ENCODE measurements around the gene PDZD2. TPM values are rescaled to one million over a fixed set of nuclear protein-coding genes. Genes with fewer than 3 reads are reported as not detected.

The PDZD2 gene
- total and polyA plus RNA-seq, 8 donors, result 16.2 to 49.8 (median 20.4) TPM

DNA sequence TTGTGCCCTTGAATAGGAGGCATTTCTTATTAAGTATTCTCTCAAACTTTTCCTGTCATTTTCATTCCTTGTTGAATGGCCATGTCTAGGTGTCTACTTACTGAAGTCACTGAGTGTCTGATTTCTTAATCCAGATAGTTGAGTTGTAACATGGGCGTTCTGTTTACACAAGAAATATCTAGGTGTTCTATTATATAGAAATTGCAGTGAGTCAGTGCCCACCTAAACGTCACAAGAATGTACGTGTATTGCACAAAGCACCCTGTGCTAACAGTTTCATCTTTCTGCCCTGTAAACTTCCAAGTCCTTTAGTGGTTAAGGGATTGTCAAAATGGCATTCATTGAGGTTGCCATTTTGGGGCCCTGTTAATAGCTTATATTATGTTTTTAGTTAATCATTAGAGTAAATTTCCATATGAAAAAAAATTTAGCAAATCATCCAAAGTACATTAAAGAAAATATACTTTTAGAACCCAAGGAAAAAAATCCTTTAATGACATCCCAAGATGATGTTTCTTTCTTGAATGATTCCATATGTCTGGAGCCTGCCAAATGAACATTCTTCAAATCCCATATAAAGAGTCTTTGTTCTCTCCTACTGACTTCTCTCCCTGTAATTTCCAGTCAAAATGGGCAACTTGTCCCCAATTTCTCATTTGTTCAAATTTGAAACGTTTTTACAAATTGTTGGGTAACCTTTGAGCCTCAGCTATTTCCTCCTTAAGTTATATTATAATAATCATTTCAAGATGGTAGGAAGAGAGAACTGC is 421.0 kb downstream of the PDZD2 start:
- no peak overlapping the region for H3K27ac ChIP-seq
- H3K4me1 ChIP-seq, result no peaks in the 10 kb centered on the region
- H3K36me3 ChIP-seq, result peaks cover 0 to 27% of the 10 kb centered on the region in 2 donors

DNA sequence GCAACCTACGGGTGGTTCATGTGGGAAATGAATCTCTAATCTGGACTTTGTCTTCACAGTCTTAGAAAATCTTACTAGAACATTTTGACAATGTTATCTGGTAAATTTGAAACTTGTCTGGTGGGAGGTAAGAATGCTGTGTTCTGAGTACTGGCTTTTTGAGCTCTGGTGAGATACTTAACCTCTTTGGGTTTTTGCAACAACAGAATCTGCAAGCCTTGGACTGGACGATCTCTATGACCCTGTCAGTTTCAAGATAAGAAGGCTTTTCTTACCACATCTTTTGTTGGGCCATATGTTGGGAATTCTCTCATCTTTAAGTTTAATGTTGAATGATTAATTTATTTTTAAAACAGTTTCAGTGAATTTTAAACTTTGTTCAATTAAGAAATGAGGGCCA is 422.3 kb downstream of the PDZD2 start:
- Histone ChIP-seq H3K4me1 (no peaks in the 10 kb centered on the region), H3K27ac (no peak overlapping the region), H3K4me3 (no peak overlapping the region), H3K27me3 (no peaks in the 10 kb centered on the region), H3K36me3 (peaks cover 0 to 24% of the 10 kb centered on the region in 2 donors), H3K9me3 (no peaks in the 10 kb centered on the region)
- ATAC-seq (no peak), DNase-seq (no peak)
- TF ChIP-seq, protein P1, sequence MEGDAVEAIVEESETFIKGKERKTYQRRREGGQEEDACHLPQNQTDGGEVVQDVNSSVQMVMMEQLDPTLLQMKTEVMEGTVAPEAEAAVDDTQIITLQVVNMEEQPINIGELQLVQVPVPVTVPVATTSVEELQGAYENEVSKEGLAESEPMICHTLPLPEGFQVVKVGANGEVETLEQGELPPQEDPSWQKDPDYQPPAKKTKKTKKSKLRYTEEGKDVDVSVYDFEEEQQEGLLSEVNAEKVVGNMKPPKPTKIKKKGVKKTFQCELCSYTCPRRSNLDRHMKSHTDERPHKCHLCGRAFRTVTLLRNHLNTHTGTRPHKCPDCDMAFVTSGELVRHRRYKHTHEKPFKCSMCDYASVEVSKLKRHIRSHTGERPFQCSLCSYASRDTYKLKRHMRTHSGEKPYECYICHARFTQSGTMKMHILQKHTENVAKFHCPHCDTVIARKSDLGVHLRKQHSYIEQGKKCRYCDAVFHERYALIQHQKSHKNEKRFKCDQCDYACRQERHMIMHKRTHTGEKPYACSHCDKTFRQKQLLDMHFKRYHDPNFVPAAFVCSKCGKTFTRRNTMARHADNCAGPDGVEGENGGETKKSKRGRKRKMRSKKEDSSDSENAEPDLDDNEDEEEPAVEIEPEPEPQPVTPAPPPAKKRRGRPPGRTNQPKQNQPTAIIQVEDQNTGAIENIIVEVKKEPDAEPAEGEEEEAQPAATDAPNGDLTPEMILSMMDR (IDR thresholded peaks at IDR 0.05), result no peak
- intact Hi-C loops (cut with DNase I), result no loop called here

More for the DNA sequence above, 421.0 kb downstream of the PDZD2 start:
- no peak for DNase-seq
- TF ChIP-seq, protein P1 (IDR thresholded peaks at IDR 0.05), result no peak
- ATAC-seq, result peak; percentile 34
- H3K9me3 ChIP-seq, result no peaks in the 10 kb centered on the region
- intact Hi-C loops (cut with DNase I), result no loop called here
- H3K4me3 ChIP-seq, result no peak overlapping the region
- H3K27me3 ChIP-seq, result no peaks in the 10 kb centered on the region

- H3K4me1 ChIP-seq, result no peaks in the 10 kb centered on the region
- H3K27ac ChIP-seq, result no peak overlapping the region
- TF ChIP-seq, protein P1 (IDR thresholded peaks at IDR 0.05), result no peak
- H3K27me3 ChIP-seq, result no peaks in the 10 kb centered on the region
- intact Hi-C loops (cut with DNase I), result no loop called here
- no peaks in the 10 kb centered on the region for H3K9me3 ChIP-seq
- H3K4me3 ChIP-seq, result no peak overlapping the region
- peaks cover 0 to 17% of the 10 kb centered on the region in 2 donors for H3K36me3 ChIP-seq
- no peak for DNase-seq
- ATAC-seq, result no peak
Observed at GRCh38 chr5:32066448-32066847, 427.5 kb downstream of the PDZD2 start.

DNA sequence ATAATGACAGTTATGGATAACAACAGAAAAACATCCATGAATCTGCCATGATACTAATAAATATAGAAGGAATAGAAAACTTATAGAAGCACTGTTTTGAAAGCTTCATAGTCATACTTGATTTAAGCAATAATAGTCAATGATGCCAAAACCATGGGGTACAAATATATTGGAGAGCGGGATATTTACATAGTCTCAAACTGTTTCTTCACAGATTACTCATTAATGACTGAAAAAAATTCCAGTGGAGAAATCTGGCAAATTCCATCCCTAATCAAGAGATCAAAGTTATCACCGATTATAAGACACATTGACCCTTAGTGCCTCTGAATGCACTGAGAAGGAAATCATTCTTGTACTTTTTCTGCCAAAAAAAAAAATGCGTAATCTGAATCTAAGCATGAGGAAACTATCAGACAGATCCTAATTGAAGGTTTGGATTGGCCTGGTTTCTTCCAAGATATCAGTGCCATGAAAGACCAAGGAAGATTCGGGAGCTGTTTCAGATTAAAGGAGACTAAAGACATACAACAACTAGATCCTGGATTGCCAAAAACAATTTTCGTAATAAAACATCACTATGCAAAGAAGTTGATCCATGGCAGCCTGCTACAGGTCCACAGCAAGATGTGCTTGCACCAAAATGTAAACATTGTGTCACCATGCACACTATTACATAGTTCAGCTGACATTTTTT is 429.0 kb downstream of the PDZD2 start:
- H3K27ac ChIP-seq, result no peak overlapping the region
- H3K4me3 ChIP-seq, result no peak overlapping the region
- no peaks in the 10 kb centered on the region for H3K4me1 ChIP-seq
- H3K36me3 ChIP-seq, result peaks cover 0 to 11% of the 10 kb centered on the region in 2 donors
- TF ChIP-seq, protein P1 (IDR thresholded peaks at IDR 0.05), result no peak
- no peak for ATAC-seq
- H3K9me3 ChIP-seq, result no peaks in the 10 kb centered on the region
- DNase-seq, result no peak
- no peaks in the 10 kb centered on the region for H3K27me3 ChIP-seq
- intact Hi-C loops (cut with DNase I), result no loop called here

DNA sequence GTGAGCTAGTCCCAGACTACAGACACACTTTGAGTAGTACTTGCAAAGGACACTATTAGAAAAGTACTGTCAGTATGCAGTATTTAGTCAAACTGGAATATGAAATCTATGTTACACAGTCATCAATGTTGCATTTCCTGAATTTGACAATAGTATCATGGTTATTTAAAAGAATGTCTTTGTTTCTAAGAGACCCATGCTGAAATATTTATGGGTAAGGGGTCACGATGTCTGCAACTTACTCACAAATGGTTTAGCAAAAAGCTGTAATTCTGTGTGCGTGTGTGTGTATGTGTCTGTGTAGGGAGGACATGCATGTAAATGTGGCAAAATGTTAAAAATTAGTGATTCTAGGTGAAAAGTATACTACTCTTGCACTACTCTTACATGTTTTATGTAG is 429.6 kb downstream of the PDZD2 start:
- no peaks in the 10 kb centered on the region for H3K9me3 ChIP-seq
- H3K4me3 ChIP-seq, result no peak overlapping the region
- peaks cover 0 to 4% of the 10 kb centered on the region in 2 donors for H3K36me3 ChIP-seq
- H3K27ac ChIP-seq, result no peak overlapping the region
- no peaks in the 10 kb centered on the region for H3K27me3 ChIP-seq
- no peak for ATAC-seq
- intact Hi-C loops (cut with DNase I), result no loop called here
- DNase-seq, result no peak
- no peaks in the 10 kb centered on the region for H3K4me1 ChIP-seq
- TF ChIP-seq, protein P1 (IDR thresholded peaks at IDR 0.05), result no peak

Data from left lung (tissue), 10 donors.